GM18502 (cell line): ENCODE results near the gene PRKAR2B.
A peak's percentile ranks its signal among the peaks of the same experiment; 100 is the strongest.

Experiments used
- ATAC-seq: cut with Tn5 transposase; IDR thresholded peaks from one replicate; pipeline ENCODE4 v1.9.1; 2021; ENCODE audit warnings: mild to moderate bottlenecking; ENCODE audit not compliant: unreplicated experiment, poor library complexity

The PRKAR2B gene

GRCh38 chr7:107171496-107171895 lies 127.0 kb downstream of the PRKAR2B start:
- no peak for ATAC-seq

GRCh38 chr7:107172276-107173032 lies 127.9 kb downstream of the PRKAR2B start:
- no peak for ATAC-seq

GRCh38 chr7:107173191-107173590 lies 128.7 kb downstream of the PRKAR2B start:
- no peak for ATAC-seq

GRCh38 chr7:107173691-107174406 lies 129.3 kb downstream of the PRKAR2B start:
- ATAC-seq, result peak; percentile 57

GRCh38 chr7:107179326-107180164 lies 135.0 kb downstream of the PRKAR2B start:
- ATAC-seq, result no peak

- no peak for ATAC-seq
Observed at GRCh38 chr7:107180378-107180777, 135.9 kb downstream of the PRKAR2B start.

GRCh38 chr7:107181172-107181571 lies 136.7 kb downstream of the PRKAR2B start:
- no peak for ATAC-seq

- ATAC-seq, result no peak
Observed at GRCh38 chr7:107185716-107186115, 141.2 kb downstream of the PRKAR2B start.

- no peak for ATAC-seq
Observed at GRCh38 chr7:107186240-107186639, 141.7 kb downstream of the PRKAR2B start.

GRCh38 chr7:107187774-107188173 lies 143.3 kb downstream of the PRKAR2B start:
- no peak for ATAC-seq

- ATAC-seq, result no peak
Observed at GRCh38 chr7:107190090-107190489, 145.6 kb downstream of the PRKAR2B start.

GRCh38 chr7:107194052-107194451 lies 149.5 kb downstream of the PRKAR2B start:
- no peak for ATAC-seq

- no peak for ATAC-seq
Observed at GRCh38 chr7:107196834-107197610, 152.5 kb downstream of the PRKAR2B start.

GRCh38 chr7:107201795-107202450 lies 157.4 kb downstream of the PRKAR2B start:
- no peak for ATAC-seq

GRCh38 chr7:107203607-107204006 lies 159.1 kb downstream of the PRKAR2B start:
- ATAC-seq, result no peak

- no peak for ATAC-seq
Observed at GRCh38 chr7:107206136-107206535, 161.6 kb downstream of the PRKAR2B start.

GRCh38 chr7:107206706-107207105 lies 162.2 kb downstream of the PRKAR2B start:
- ATAC-seq, result no peak

GRCh38 chr7:107207459-107207858 lies 163.0 kb downstream of the PRKAR2B start:
- no peak for ATAC-seq

- no peak for ATAC-seq
Observed at GRCh38 chr7:107208024-107208521, 163.6 kb downstream of the PRKAR2B start.
